Ascending aorta (tissue), 2 donors: ENCODE results near the gene GNMT. TPM values are rescaled to one million over a fixed set of nuclear protein-coding genes. Genes with fewer than 3 reads are reported as not detected.

ENCODE experiments used
- DNase-seq, 2 donors: peaks; one replicate each; pipeline ENCODE4 v3.0.0-alpha.2; 2019; ENCODE audit warnings: low spot score in 2 of 2
- H3K27ac ChIP-seq, 2 donors: fragments of 200-600 bp; sonication (generic); one replicate each; pipeline ENCODE4 v1.5.1; 2016 to 2017; ENCODE audit warnings: mild to moderate bottlenecking in 1 of 2
- H3K27me3 ChIP-seq: fragments of 200-600 bp; sonication (generic); one replicate; pipeline ENCODE4 v1.5.1; 2017
- H3K36me3 ChIP-seq, 2 donors: fragments of 200-600 bp; sonication (generic); one replicate each; pipeline ENCODE4 v1.5.1; 2016
- H3K4me1 ChIP-seq, 2 donors: fragments of 200-600 bp; sonication (generic); one replicate each; pipeline ENCODE4 v1.5.1; 2016 to 2017; ENCODE audit warnings: mild to moderate bottlenecking in 1 of 2
- H3K4me3 ChIP-seq, 2 donors: fragments of 200-600 bp; sonication (generic); one replicate each; pipeline ENCODE4 v1.5.1; 2016 to 2017; ENCODE audit warnings: mild to moderate bottlenecking in 1 of 2
- H3K9me3 ChIP-seq, 2 donors: fragments of 200-600 bp; sonication (generic); one replicate each; pipeline ENCODE4 v1.5.1; 2016
- CTCF ChIP-seq, 3 experiments: fragments of 200-600 bp in 2 of 3; fragments of 450-650 bp in 1 of 3; sonication (generic) in 2 of 3; IDR thresholded peaks; one replicate each; pipeline ENCODE4 v1.5.1; 2016 to 2019; ENCODE audit warnings: antibody characterized with exemption in 3 of 3, mild to moderate bottlenecking in 1 of 3, moderate library complexity in 1 of 3
- intact Hi-C: fragments of 100-400 bp; cut with DNase I; formaldehyde crosslinking; loops from one replicate; pipeline ENCODE4 v1.15.1; 2023
- total RNA-seq: library from RNA; depleted of rRNA; stranded (reverse); fragments of >200 nt; gene quantifications from one replicate; pipeline ENCODE4 v1.1.0, GENCODE V29; 2016

Gene GNMT
- not detected for total RNA-seq

GRCh38 chr6:42960243-42961019, at the start of gene GNMT:
Gene GNMT, plus strand, starts transcription at chr6:42960754. Its CDS starts 14 bp downstream, at chr6:42960768.
- TF ChIP-seq CTCF (IDR thresholded peaks at IDR 0.05), result no peak
- Histone ChIP-seq H3K4me1 (peaks cover 0 to 7% of the 10 kb centered on the region in 2 donors), H3K9me3 (no peaks in the 10 kb centered on the region), H3K4me3 (peak within 1 kb of the TSS; percentile 58 to 67), H3K27ac (no peak within 1 kb of the TSS), H3K36me3 (peaks cover 20 to 22% of the 10 kb centered on the region in 2 donors), H3K27me3 (no peaks in the 10 kb centered on the region)
- peak in 1 of 2 donors; percentile 71 for DNase-seq
- intact Hi-C loops, result loop anchor here (2.0 kb wide), 1 partner anchor 32 kb away; the partner anchor contains the start of gene CNPY3

- Histone ChIP-seq H3K4me1 (peaks cover 0 to 7% of the 10 kb centered on the region in 2 donors), H3K4me3 (peak overlapping the region; percentile 30 to 50), H3K36me3 (no peaks in the 10 kb centered on the region), H3K27ac (no peak overlapping the region), H3K9me3 (no peaks in the 10 kb centered on the region), H3K27me3 (peaks cover 6% of the 10 kb centered on the region)
- TF ChIP-seq CTCF (IDR thresholded peaks at IDR 0.05), result no peak
- DNase-seq, result no peak
- intact Hi-C loops, result no loop called here
Observed at GRCh38 chr6:42911171-42912021, 49.2 kb upstream of the GNMT start.

GRCh38 chr6:42914546-42914945, 46.0 kb upstream of the GNMT start:
- DNase-seq, result no peak
- Histone ChIP-seq H3K4me1 (peaks cover 0 to 7% of the 10 kb centered on the region in 2 donors), H3K27ac (no peak overlapping the region), H3K36me3 (no peaks in the 10 kb centered on the region), H3K27me3 (peaks cover 6% of the 10 kb centered on the region), H3K9me3 (no peaks in the 10 kb centered on the region), H3K4me3 (no peak overlapping the region)
- no peak for TF ChIP-seq CTCF (IDR thresholded peaks at IDR 0.05)
- intact Hi-C loops, result no loop called here

- TF ChIP-seq CTCF (IDR thresholded peaks at IDR 0.05), result no peak
- DNase-seq, result no peak
- intact Hi-C loops, result no loop called here
- H3K4me1 ChIP-seq, result peaks cover 0 to 7% of the 10 kb centered on the region in 2 donors
- H3K36me3 ChIP-seq, result no peaks in the 10 kb centered on the region
- no peaks in the 10 kb centered on the region for H3K9me3 ChIP-seq
- peaks cover 6% of the 10 kb centered on the region for H3K27me3 ChIP-seq
- H3K4me3 ChIP-seq, result no peak within 1 kb of the TSS
- no peak within 1 kb of the TSS for H3K27ac ChIP-seq
Observed at GRCh38 chr6:42915732-42916131, 44.8 kb upstream of the GNMT start, which contains the start of gene PTCRA. Gene PTCRA, plus strand, starts transcription at chr6:42916053. Its CDS starts 17 bp downstream, at chr6:42916070.

- H3K4me1 ChIP-seq, result peaks cover 0 to 6% of the 10 kb centered on the region in 2 donors
- peaks cover 6% of the 10 kb centered on the region for H3K27me3 ChIP-seq
- no peak for TF ChIP-seq CTCF (IDR thresholded peaks at IDR 0.05)
- H3K4me3 ChIP-seq, result no peak overlapping the region
- H3K36me3 ChIP-seq, result no peaks in the 10 kb centered on the region
- H3K9me3 ChIP-seq, result no peaks in the 10 kb centered on the region
- no peak overlapping the region for H3K27ac ChIP-seq
- intact Hi-C loops, result no loop called here
- DNase-seq, result no peak
Observed at GRCh38 chr6:42916288-42916687, 44.3 kb upstream of the GNMT start.
